Natural killer cell treated with Interleukin-12 subunit alpha and Interleukin-12 subunit beta and Interleukin-15 and Interleukin-18, amount 100 ng/mL, for 72 hours (primary cell): Measurements from ENCODE around the gene NAPSA. TPM values are rescaled to one million over a fixed set of nuclear protein-coding genes. Genes with fewer than 3 reads are reported as not detected.

Experiments
- ATAC-seq, 2 donors: fragments of 150-1000 bp; cut with Tn5 transposase in 1 of 2; sonication (Bioruptor Pico), chemical (Tn5 transposase) in 1 of 2; 2 replicates each; pipeline ENCODE4 v1.10.0; 2021
- DNase-seq: peaks from one replicate; pipeline ENCODE4 v3.0.0; 2022; ENCODE audit warnings: low spot score
- H3K27ac Mint-ChIP-seq, 2 donors: 1 replicate in 1 of 2; 2 replicates in 1 of 2; pipeline ENCODE4 v1.8.0; 2022; ENCODE audit warnings: mixed read lengths in 2 of 2, mild to moderate bottlenecking in 1 of 2, moderate library complexity in 1 of 2
- H3K27me3 Mint-ChIP-seq, 2 donors: 1 replicate in 1 of 2; 2 replicates in 1 of 2; pipeline ENCODE4 v1.8.0; 2022; ENCODE audit warnings: mixed read lengths in 2 of 2
- H3K36me3 Mint-ChIP-seq: one replicate; pipeline ENCODE4 v1.8.0; 2022; ENCODE audit warnings: mixed read lengths
- H3K4me1 Mint-ChIP-seq, 2 donors: 1 replicate in 1 of 2; 2 replicates in 1 of 2; pipeline ENCODE4 v1.8.0; 2022; ENCODE audit warnings: low read depth in 2 of 2, mixed read lengths in 2 of 2, mild to moderate bottlenecking in 1 of 2
- H3K4me3 Mint-ChIP-seq: one replicate; pipeline ENCODE4 v1.8.0; 2022; ENCODE audit warnings: mixed read lengths
- H3K9me3 Mint-ChIP-seq: 2 replicates; pipeline ENCODE4 v1.8.0; 2022; ENCODE audit warnings: mixed read lengths
- total RNA-seq, 2 donors: library from RNA; stranded (reverse); gene quantifications; one replicate each; pipeline ENCODE4 v1.2.3, GENCODE V29; 2022

The NAPSA gene
- 10 to 100 TPM in 1 of 2 donors, 1 to 10 TPM in 1; 2.4 to 12.4 TPM for total RNA-seq

GRCh38 chr19:50365434-50366306, at the start of gene NAPSA:
TSS of gene NAPSA (minus strand) at chr19:50365639. CDS start at chr19:50365621, 18 bp downstream.
- peak within 1 kb of the TSS; percentile 79 for H3K4me3 Mint-ChIP-seq
- no peaks in the 10 kb centered on the region for H3K27me3 Mint-ChIP-seq

GRCh38 chr19:50413531-50413930, 48.1 kb upstream of the NAPSA start:
- no peak overlapping the region for H3K27ac Mint-ChIP-seq
- H3K36me3 Mint-ChIP-seq, result no peaks in the 10 kb centered on the region
- H3K9me3 Mint-ChIP-seq, result no peaks in the 10 kb centered on the region
- ATAC-seq (no peak), DNase-seq (no peak)
- H3K4me1 Mint-ChIP-seq, result peaks cover 0 to 4% of the 10 kb centered on the region in 2 donors
- H3K27me3 Mint-ChIP-seq, result no peaks in the 10 kb centered on the region
- no peak overlapping the region for H3K4me3 Mint-ChIP-seq

More at GRCh38 chr19:50365434-50366306, at the start of gene NAPSA:
- no peak for ATAC-seq
- peak within 1 kb of the TSS; percentile 80 to 90 for H3K27ac Mint-ChIP-seq
- DNase-seq, result no peak
- H3K9me3 Mint-ChIP-seq, result no peaks in the 10 kb centered on the region
- no peaks in the 10 kb centered on the region for H3K36me3 Mint-ChIP-seq
- peaks cover 48 to 61% of the 10 kb centered on the region in 2 donors for H3K4me1 Mint-ChIP-seq

- H3K4me3 Mint-ChIP-seq, result no peak overlapping the region
- no peak for DNase-seq
- no peak for ATAC-seq
- H3K4me1 Mint-ChIP-seq, result peaks cover 0 to 4% of the 10 kb centered on the region in 2 donors
- H3K36me3 Mint-ChIP-seq, result no peaks in the 10 kb centered on the region
- H3K27me3 Mint-ChIP-seq, result no peaks in the 10 kb centered on the region
- no peaks in the 10 kb centered on the region for H3K9me3 Mint-ChIP-seq
- no peak overlapping the region for H3K27ac Mint-ChIP-seq
Measured at GRCh38 chr19:50413096-50413495, 47.7 kb upstream of the NAPSA start.

GRCh38 chr19:50412419-50412818, 47.0 kb upstream of the NAPSA start:
- H3K9me3 Mint-ChIP-seq, result no peaks in the 10 kb centered on the region
- H3K27ac Mint-ChIP-seq, result no peak overlapping the region
- no peak for DNase-seq
- ATAC-seq, result no peak
- H3K4me3 Mint-ChIP-seq, result no peak overlapping the region
- H3K36me3 Mint-ChIP-seq, result no peaks in the 10 kb centered on the region
- H3K27me3 Mint-ChIP-seq, result no peaks in the 10 kb centered on the region
- peaks cover 0 to 4% of the 10 kb centered on the region in 2 donors for H3K4me1 Mint-ChIP-seq

GRCh38 chr19:50410109-50410508, 44.7 kb upstream of the NAPSA start:
- H3K4me1 Mint-ChIP-seq, result peaks cover 0 to 4% of the 10 kb centered on the region in 2 donors
- no peak for DNase-seq
- no peaks in the 10 kb centered on the region for H3K36me3 Mint-ChIP-seq
- H3K27ac Mint-ChIP-seq, result no peak overlapping the region
- no peak for ATAC-seq
- no peak overlapping the region for H3K4me3 Mint-ChIP-seq
- no peaks in the 10 kb centered on the region for H3K9me3 Mint-ChIP-seq
- H3K27me3 Mint-ChIP-seq, result no peaks in the 10 kb centered on the region

GRCh38 chr19:50409347-50409746, 43.9 kb upstream of the NAPSA start:
- no peak for ATAC-seq
- DNase-seq, result no peak
- Mint-ChIP-seq H3K27ac (no peak overlapping the region), H3K4me1 (peaks cover 0 to under 1% of the 10 kb centered on the region in 2 donors), H3K4me3 (no peak overlapping the region), H3K27me3 (no peaks in the 10 kb centered on the region), H3K9me3 (no peaks in the 10 kb centered on the region), H3K36me3 (no peaks in the 10 kb centered on the region)

- no peak for DNase-seq
- H3K4me1 Mint-ChIP-seq, result no peaks in the 10 kb centered on the region
- H3K27me3 Mint-ChIP-seq, result no peaks in the 10 kb centered on the region
- H3K4me3 Mint-ChIP-seq, result no peak overlapping the region
- H3K9me3 Mint-ChIP-seq, result no peaks in the 10 kb centered on the region
- H3K27ac Mint-ChIP-seq, result no peak overlapping the region
- ATAC-seq, result no peak
- H3K36me3 Mint-ChIP-seq, result no peaks in the 10 kb centered on the region
Measured at GRCh38 chr19:50406829-50407228, 41.4 kb upstream of the NAPSA start.

GRCh38 chr19:50406156-50406820, 40.8 kb upstream of the NAPSA start:
- Mint-ChIP-seq H3K27ac (no peak overlapping the region), H3K9me3 (no peaks in the 10 kb centered on the region), H3K4me3 (no peak overlapping the region), H3K4me1 (no peaks in the 10 kb centered on the region), H3K27me3 (no peaks in the 10 kb centered on the region), H3K36me3 (no peaks in the 10 kb centered on the region)
- DNase-seq (no peak), ATAC-seq (no peak)

GRCh38 chr19:50402544-50403301, 37.3 kb upstream of the NAPSA start:
- H3K36me3 Mint-ChIP-seq, result no peaks in the 10 kb centered on the region

GRCh38 chr19:50401605-50402450, 36.4 kb upstream of the NAPSA start:
- Mint-ChIP-seq H3K4me1 (peaks cover 0 to 7% of the 10 kb centered on the region in 2 donors), H3K27ac (no peak overlapping the region), H3K4me3 (no peak overlapping the region), H3K9me3 (no peaks in the 10 kb centered on the region), H3K27me3 (no peaks in the 10 kb centered on the region), H3K36me3 (no peaks in the 10 kb centered on the region)
- ATAC-seq (peak; percentile 10 to 25), DNase-seq (no peak)

More at GRCh38 chr19:50402544-50403301, 37.3 kb upstream of the NAPSA start:
- Mint-ChIP-seq H3K4me1 (peaks cover 0 to 7% of the 10 kb centered on the region in 2 donors), H3K4me3 (no peak overlapping the region), H3K9me3 (no peaks in the 10 kb centered on the region), H3K27me3 (no peaks in the 10 kb centered on the region), H3K27ac (no peak overlapping the region)
- no peak for DNase-seq
- no peak for ATAC-seq

GRCh38 chr19:50399368-50399745, 33.9 kb upstream of the NAPSA start:
- DNase-seq (no peak), ATAC-seq (peak in 1 of 2 donors; percentile 44)
- H3K4me3 Mint-ChIP-seq, result no peak overlapping the region

GRCh38 chr19:50398675-50399367, 33.4 kb upstream of the NAPSA start:
- DNase-seq, result no peak
- H3K36me3 Mint-ChIP-seq, result peaks cover 6% of the 10 kb centered on the region
- H3K4me1 Mint-ChIP-seq, result peaks cover 1 to 10% of the 10 kb centered on the region in 2 donors
- H3K27me3 Mint-ChIP-seq, result no peaks in the 10 kb centered on the region
- H3K27ac Mint-ChIP-seq, result no peak overlapping the region
- H3K4me3 Mint-ChIP-seq, result no peak overlapping the region
- H3K9me3 Mint-ChIP-seq, result no peaks in the 10 kb centered on the region
- ATAC-seq, result no peak

More at GRCh38 chr19:50399368-50399745, 33.9 kb upstream of the NAPSA start:
- Mint-ChIP-seq H3K4me1 (peaks cover 0 to 7% of the 10 kb centered on the region in 2 donors), H3K27ac (no peak overlapping the region), H3K27me3 (no peaks in the 10 kb centered on the region), H3K9me3 (no peaks in the 10 kb centered on the region), H3K36me3 (peaks cover 6% of the 10 kb centered on the region)
